ES-I3 (cell line): ENCODE measurements around the gene PLN.

Experiments used
- H3K36me3 ChIP-seq: 2 replicates; pipeline ENCODE4 v1.6.1; 2013; ENCODE audit warnings: mild to moderate bottlenecking, low read length, control low read depth, moderate library complexity; ENCODE audit not compliant: insufficient read depth
- H3K4me1 ChIP-seq: 2 replicates; pipeline ENCODE4 v1.6.1; 2013; ENCODE audit warnings: mild to moderate bottlenecking, control low read depth, low read length; ENCODE audit not compliant: insufficient read depth
- H3K9ac ChIP-seq: 2 replicates; pipeline ENCODE4 v1.6.1; 2013; ENCODE audit warnings: low read depth, mild to moderate bottlenecking, low read length, moderate library complexity
- H3K9me3 ChIP-seq: 2 replicates; pipeline ENCODE4 v1.6.1; 2013; ENCODE audit warnings: mild to moderate bottlenecking, low read length, moderate library complexity; ENCODE audit not compliant: control insufficient read depth, insufficient read depth

PLN gene

DNA sequence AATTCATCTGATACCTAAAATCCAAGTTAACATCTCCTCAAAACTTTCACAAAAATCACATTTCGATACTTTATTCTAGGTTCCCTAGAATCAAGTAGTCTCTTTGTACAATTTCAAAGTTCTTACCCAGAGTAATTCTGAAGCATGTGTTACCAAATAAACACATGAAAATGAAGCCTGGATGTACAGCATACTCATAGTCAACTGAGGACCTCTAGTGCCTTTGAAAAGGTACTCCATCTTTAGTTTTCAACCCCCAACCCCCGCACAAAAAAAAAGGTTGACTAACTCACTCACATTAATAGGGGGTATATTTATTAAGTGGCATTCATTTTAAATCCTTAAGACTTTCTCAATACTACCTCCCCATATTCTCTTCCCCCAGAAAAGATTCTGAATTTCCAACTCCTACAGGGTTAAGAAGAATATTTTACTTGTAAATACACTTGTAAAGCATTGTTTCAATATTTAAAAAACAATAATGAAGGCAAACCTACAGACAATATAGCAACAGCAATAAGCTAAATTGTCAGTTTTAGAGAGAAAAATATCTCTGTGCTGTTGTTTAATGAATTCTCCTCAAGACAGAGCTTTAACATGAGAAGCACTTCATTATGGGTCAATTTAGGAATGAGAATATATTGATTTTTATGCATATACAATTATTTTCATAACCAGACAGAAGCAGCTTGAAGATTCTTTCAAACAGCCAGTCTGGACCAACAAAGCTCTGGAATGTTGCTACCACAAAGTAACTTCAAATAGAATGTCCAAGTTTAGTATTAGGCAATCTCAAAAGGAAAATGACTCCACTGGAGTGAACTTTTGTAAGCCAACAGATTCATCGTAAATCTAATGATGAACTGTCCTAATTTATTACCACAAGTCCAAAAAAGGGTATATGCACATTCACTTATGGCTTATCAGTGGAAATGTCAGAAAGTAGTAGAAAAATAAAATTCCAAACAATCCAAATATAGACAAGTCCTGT is 3.3 kb downstream of the PLN start:
- no peak overlapping the region for H3K9ac ChIP-seq
- H3K9me3 ChIP-seq: no peaks in the 10 kb centered on the region
- H3K36me3 ChIP-seq: no peaks in the 10 kb centered on the region
- no peaks in the 10 kb centered on the region for H3K4me1 ChIP-seq

GRCh38 chr6:118553132-118553531 is 5.0 kb downstream of the PLN start:
- Histone ChIP-seq H3K9ac (no peak overlapping the region), H3K36me3 (no peaks in the 10 kb centered on the region), H3K4me1 (no peaks in the 10 kb centered on the region), H3K9me3 (no peaks in the 10 kb centered on the region)

- no peaks in the 10 kb centered on the region for H3K9me3 ChIP-seq
- no peaks in the 10 kb centered on the region for H3K36me3 ChIP-seq
- no peak overlapping the region for H3K9ac ChIP-seq
- no peaks in the 10 kb centered on the region for H3K4me1 ChIP-seq
These were observed 6.6 kb downstream of the PLN start for GRCh38 chr6:118554698-118555097.

DNA sequence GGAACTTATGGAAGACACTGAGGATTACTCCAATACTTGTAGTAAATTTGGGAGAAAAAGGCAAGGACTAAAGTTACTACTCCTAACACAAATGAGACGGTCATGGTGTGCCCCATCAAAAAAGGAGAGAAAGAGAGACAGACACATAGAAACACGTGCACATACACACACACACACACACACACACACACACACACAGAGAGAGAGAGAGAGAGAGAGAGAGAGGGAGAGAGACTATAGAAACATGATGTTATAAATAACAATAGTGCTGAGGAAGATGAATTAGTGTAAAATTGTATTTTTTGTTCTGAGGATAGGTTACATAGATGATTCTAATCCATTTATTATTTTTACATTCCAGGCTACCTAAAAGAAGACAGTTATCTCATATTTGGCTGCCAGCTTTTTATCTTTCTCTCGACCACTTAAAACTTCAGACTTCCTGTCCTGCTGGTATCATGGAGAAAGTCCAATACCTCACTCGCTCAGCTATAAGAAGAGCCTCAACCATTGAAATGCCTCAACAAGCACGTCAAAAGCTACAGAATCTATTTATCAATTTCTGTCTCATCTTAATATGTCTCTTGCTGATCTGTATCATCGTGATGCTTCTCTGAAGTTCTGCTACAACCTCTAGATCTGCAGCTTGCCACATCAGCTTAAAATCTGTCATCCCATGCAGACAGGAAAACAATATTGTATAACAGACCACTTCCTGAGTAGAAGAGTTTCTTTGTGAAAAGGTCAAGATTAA is 10.5 kb downstream of the PLN start:
- H3K4me1 ChIP-seq: no peaks in the 10 kb centered on the region
- H3K9ac ChIP-seq: no peak overlapping the region
- H3K36me3 ChIP-seq: no peaks in the 10 kb centered on the region
- no peaks in the 10 kb centered on the region for H3K9me3 ChIP-seq

GRCh38 chr6:118559659-118560058 is 11.6 kb downstream of the PLN start:
- no peaks in the 10 kb centered on the region for H3K9me3 ChIP-seq
- no peaks in the 10 kb centered on the region for H3K36me3 ChIP-seq
- no peaks in the 10 kb centered on the region for H3K4me1 ChIP-seq
- no peak overlapping the region for H3K9ac ChIP-seq

- Histone ChIP-seq H3K4me1 (peaks cover 7% of the 10 kb centered on the region; the same call in 1 of the 2 replicates), H3K36me3 (no peaks in the 10 kb centered on the region), H3K9me3 (no peaks in the 10 kb centered on the region), H3K9ac (no peak overlapping the region)
These were observed 14.2 kb downstream of the PLN start for GRCh38 chr6:118562248-118562647.

DNA sequence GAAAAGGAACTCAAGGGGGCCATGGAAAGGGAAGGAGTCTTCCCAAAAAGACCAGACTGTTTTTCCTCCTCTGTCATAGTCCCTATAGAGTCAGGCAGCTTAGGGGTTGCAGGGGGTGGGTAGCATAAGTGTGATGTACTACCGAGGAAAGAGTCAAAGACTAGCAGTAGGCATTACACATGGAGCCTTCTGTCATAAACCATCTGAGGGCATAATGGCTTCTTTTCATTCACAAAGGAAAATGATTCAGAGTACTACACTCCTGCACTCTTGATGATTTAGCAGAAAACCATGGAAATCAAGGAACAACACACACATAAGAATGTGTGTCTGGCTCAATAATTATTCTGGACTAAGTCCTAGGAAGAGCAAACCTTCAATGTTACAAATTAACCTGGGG is 14.9 kb downstream of the PLN start:
- no peak overlapping the region for H3K9ac ChIP-seq
- H3K36me3 ChIP-seq: no peaks in the 10 kb centered on the region

DNA sequence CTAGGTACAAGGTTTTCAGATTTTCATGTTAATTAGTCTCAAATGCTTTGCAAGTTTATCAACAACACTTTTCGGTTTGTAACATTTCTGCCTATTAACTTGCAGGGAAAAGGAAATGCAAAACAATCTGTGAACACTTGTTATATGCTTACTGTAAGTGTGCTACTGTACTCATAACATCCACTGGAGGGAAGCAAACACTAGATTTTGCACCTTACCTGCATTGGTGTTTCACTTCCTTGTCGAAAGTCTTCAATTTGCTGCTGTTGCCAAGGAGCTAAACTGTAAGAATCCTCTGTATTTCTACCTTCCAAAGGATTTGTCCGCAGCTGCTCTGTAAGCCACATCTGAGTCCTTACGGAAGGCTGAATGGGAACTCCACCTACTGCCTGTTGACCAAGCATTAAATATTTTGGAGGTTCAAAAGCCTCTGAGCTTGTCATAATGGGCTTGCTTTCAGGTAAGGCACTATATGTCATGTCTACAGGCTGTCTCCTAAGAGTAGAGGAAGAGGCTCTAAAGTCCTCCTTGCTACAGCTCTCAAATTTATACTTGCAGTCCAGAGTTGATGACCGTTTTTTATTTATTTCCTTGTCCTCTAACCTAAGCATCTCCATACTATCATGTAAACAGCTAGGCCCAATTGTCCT is 17.3 kb downstream of the PLN start:
- H3K36me3 ChIP-seq: no peaks in the 10 kb centered on the region
- peaks cover 7% of the 10 kb centered on the region; the same call in 1 of the 2 replicates for H3K4me1 ChIP-seq
- no peak overlapping the region for H3K9ac ChIP-seq
- H3K9me3 ChIP-seq: no peaks in the 10 kb centered on the region

More for the DNA sequence above, 14.9 kb downstream of the PLN start:
- Histone ChIP-seq H3K9me3 (no peaks in the 10 kb centered on the region), H3K4me1 (peaks cover 7% of the 10 kb centered on the region; the same call in 1 of the 2 replicates)

DNA sequence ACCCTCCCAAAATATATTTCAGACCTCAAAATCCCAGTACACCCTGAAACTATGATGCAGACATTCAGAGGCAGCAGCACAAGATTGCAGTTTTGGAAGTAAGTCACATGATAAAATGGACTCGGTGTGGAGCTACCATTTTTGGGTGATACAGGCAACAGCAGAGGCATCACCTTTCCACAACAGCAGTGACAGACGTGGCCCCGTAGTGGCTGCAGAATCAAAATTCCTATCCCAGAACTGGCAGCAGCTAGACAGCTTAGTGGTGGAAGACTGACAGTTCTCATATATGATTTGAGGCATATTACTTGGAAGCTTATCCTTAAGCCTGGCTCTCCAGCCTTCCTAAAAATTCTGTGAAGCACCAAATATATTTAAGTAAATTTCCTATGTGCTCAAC is 19.9 kb downstream of the PLN start:
- Histone ChIP-seq H3K9me3 (no peaks in the 10 kb centered on the region), H3K9ac (no peak overlapping the region), H3K36me3 (no peaks in the 10 kb centered on the region), H3K4me1 (peaks cover 7% of the 10 kb centered on the region; the same call in 1 of the 2 replicates)

DNA sequence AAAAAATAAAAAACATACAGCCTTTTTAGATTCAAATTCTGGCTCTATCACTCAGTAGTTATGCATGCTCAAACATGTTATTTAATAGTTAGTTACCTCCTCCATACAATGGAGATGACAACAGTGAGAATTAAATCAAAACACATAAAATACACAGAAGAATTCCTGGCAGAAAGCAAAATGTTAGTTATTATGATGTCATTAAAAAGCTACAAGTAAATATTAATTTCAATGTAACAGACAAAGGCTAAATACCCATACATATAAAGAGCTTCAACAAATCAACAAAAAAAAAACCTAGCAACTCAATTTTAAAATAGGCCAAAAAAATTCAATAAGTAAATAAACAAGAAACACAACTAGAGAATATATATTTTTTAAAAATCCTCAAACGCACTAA is 21.4 kb downstream of the PLN start:
- Histone ChIP-seq H3K9me3 (peaks cover 9% of the 10 kb centered on the region; the same call in 1 of the 2 replicates), H3K9ac (no peak overlapping the region), H3K4me1 (peaks cover 7% of the 10 kb centered on the region; the same call in 1 of the 2 replicates), H3K36me3 (no peaks in the 10 kb centered on the region)

- peaks cover 19% of the 10 kb centered on the region for H3K9me3 ChIP-seq
- H3K4me1 ChIP-seq: no peaks in the 10 kb centered on the region
- no peaks in the 10 kb centered on the region; the same call in 1 of the 2 replicates for H3K36me3 ChIP-seq
- no peak overlapping the region for H3K9ac ChIP-seq
These were observed 23.0 kb downstream of the PLN start for GRCh38 chr6:118571121-118571520.

GRCh38 chr6:118574051-118574865 is 26.2 kb downstream of the PLN start:
- no peaks in the 10 kb centered on the region for H3K4me1 ChIP-seq
- no peak overlapping the region for H3K9ac ChIP-seq
- H3K9me3 ChIP-seq: peaks cover 45% of the 10 kb centered on the region
- H3K36me3 ChIP-seq: no peaks in the 10 kb centered on the region; the same call in 1 of the 2 replicates

GRCh38 chr6:118577972-118578371 is 29.9 kb downstream of the PLN start:
- Histone ChIP-seq H3K9me3 (peaks cover 52% of the 10 kb centered on the region), H3K4me1 (no peaks in the 10 kb centered on the region), H3K9ac (no peak overlapping the region), H3K36me3 (no peaks in the 10 kb centered on the region; the same call in 1 of the 2 replicates)
